ENCODE data around the gene SAMD5. TPM values are rescaled to one million over a fixed set of nuclear protein-coding genes. Genes with fewer than 3 reads are reported as not detected.

SAMD5 gene
- total RNA-seq, 4 donors from 2014 or later = 0.84 to 3.3 (median 2.3) TPM

DNA sequence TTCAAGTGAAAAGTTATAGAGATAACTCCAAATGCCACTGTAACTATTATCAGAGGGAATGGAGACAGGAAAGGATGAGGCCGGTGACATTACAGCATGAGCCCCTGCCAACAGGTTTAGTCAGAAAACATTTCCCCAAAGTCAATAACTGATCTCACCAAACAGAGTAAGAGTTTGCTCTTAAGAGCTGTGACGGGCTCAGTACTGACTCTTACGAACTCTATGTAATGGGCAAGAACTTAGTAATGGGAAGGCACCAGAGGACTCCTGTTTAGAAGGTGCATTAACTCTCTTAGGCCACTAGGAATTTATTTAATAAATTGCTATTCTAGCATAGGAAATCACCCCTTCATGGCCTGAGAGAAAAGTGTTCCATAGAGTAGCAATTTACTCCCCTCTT, 76.8 kb downstream of the SAMD5 start:
- no peak for DNase-seq (ENCODE audit: low spot score in 2 of 2)
- H3K27ac ChIP-seq = no peak overlapping the region
- peaks cover 0 to 14% (median 0%) of the 10 kb centered on the region in 4 donors for H3K4me1 ChIP-seq
- H3K4me3 ChIP-seq = no peak overlapping the region
- no peaks in the 10 kb centered on the region for H3K9me3 ChIP-seq
- WGBS, 2 donors = 83 to 99% methylated on average over 3 of the region's 3 CpGs
- TF ChIP-seq EP300 (IDR thresholded peaks at IDR 0.05) = no peak
- no peak for TF ChIP-seq CTCF (IDR thresholded peaks at IDR 0.05)
- no peak for TF ChIP-seq POLR2A (IDR thresholded peaks at IDR 0.05)
- H3K27me3 ChIP-seq = no peaks in the 10 kb centered on the region
- H3K36me3 ChIP-seq = no peaks in the 10 kb centered on the region

DNA sequence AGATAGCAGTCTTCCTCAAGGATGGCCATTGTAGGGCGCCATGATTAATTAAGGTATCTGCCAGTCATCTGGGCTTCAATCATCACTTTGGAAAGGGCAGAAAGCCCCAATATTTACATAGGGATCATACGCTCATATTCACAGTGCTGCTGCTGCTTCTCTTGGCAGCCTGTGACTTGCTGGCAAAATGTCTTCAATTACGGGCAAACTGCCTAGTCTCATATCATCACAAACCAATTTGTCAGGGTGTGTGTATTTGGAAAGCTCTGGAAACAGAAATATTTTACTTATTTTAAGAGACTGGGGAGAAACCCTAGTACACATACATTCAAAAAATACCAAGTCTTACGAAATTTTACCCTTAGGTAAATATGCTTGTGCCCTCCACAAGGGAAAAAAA, 77.6 kb downstream of the SAMD5 start:
- WGBS, 2 donors = 32 to 36% methylated on average over 4 of the region's 4 CpGs
- no peak overlapping the region for H3K27ac ChIP-seq
- TF ChIP-seq EP300 (IDR thresholded peaks at IDR 0.05) (no peak), CTCF (IDR thresholded peaks at IDR 0.05) (no peak), POLR2A (IDR thresholded peaks at IDR 0.05) (no peak)
- peak in 1 of 2 donors; percentile 15 for DNase-seq (ENCODE audit: low spot score in 2 of 2)
- H3K4me1 ChIP-seq = peaks cover 0 to 12% (median 0%) of the 10 kb centered on the region in 4 donors
- H3K4me3 ChIP-seq = no peak overlapping the region
- no peaks in the 10 kb centered on the region for H3K36me3 ChIP-seq
- no peaks in the 10 kb centered on the region for H3K9me3 ChIP-seq
- no peaks in the 10 kb centered on the region for H3K27me3 ChIP-seq

DNA sequence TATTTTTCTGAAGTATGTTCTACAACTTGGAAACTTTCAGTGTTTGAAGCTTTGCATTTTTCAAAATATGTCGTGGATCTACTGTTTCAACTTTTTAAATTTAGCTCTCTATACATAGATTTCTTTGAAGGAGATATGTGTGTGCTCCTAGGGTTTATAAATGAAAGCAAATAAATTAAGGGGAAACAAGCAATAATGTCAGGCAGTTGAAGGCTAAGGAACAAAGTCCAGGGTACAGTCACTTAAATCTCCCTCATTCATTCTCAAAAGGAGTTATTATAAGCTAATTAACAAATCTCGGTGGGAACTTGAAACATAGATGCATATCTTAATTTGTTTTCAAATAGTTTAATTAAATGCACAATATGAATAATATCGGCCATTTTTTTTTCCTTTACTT, 79.4 kb downstream of the SAMD5 start:
- H3K4me1 ChIP-seq = peaks cover 0 to 7% (median 0%) of the 10 kb centered on the region in 4 donors
- no peaks in the 10 kb centered on the region for H3K9me3 ChIP-seq
- H3K27ac ChIP-seq = no peak overlapping the region
- no peaks in the 10 kb centered on the region for H3K27me3 ChIP-seq
- H3K36me3 ChIP-seq = no peaks in the 10 kb centered on the region
- 92% methylated on average over 3 of the region's 3 CpGs for WGBS, 2 donors
- H3K4me3 ChIP-seq = no peak overlapping the region
- no peak for DNase-seq (ENCODE audit: low spot score in 2 of 2)
- TF ChIP-seq POLR2A (IDR thresholded peaks at IDR 0.05) (no peak), CTCF (IDR thresholded peaks at IDR 0.05) (no peak), EP300 (IDR thresholded peaks at IDR 0.05) (no peak)

DNA sequence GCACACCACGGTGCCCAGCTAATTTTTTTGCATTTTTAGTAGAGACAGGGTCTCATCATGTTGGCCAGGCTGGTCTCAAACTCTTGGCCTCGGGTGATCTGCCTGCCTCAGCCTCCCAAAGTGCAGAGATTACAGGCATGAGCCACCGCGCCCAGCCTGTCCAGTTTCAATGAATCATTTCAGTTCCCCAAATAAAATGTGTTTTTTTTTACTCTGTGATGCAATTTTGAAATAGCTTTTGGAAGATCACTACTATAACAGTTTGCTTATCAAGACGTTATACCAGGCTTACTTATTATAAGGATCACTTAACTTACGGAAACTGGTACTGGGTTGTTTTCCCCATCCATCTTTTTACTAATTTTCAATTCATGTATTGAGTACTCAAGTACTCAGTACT, 80.0 kb downstream of the SAMD5 start:
- H3K36me3 ChIP-seq = no peaks in the 10 kb centered on the region

DNA sequence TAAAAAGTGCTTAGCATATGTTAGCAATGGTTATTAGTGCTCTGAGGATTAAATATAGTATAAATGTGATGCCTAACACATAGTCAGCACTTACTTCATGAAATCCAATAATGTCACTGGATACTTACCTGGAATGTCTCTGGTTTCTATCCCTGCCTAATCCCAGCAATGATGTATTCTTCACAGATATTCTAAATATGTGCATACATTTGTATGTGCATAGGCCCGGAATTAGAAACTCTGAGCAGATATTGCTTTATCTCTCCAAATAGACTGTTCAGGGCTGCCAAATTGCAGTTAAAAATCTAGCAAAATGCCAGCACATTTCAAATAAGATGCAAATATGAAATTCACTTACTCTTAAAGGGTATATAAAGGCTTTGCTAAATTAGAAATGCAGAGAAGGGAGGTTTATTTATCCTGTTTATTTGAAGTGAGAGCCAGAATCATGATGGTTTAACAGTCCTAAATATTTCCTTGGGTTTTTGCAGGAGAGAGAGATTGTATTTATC, 81.3 kb downstream of the SAMD5 start:
- H3K4me3 ChIP-seq = no peak overlapping the region
- no peaks in the 10 kb centered on the region for H3K9me3 ChIP-seq
- H3K4me1 ChIP-seq = peaks cover 0 to 7% (median 0%) of the 10 kb centered on the region in 4 donors
- H3K27me3 ChIP-seq = no peaks in the 10 kb centered on the region
- H3K27ac ChIP-seq = no peak overlapping the region
- no peak for DNase-seq (ENCODE audit: low spot score in 2 of 2)
- 0 to 76% methylated on average over 1 of the region's 1 CpG for WGBS, 2 donors
- H3K36me3 ChIP-seq = no peaks in the 10 kb centered on the region
- TF ChIP-seq CTCF (IDR thresholded peaks at IDR 0.05) = no peak
- TF ChIP-seq POLR2A (IDR thresholded peaks at IDR 0.05) = no peak
- no peak for TF ChIP-seq EP300 (IDR thresholded peaks at IDR 0.05)

More for the DNA sequence above, 80.0 kb downstream of the SAMD5 start:
- no peak for DNase-seq (ENCODE audit: low spot score in 2 of 2)
- Histone ChIP-seq H3K27ac (no peak overlapping the region), H3K9me3 (no peaks in the 10 kb centered on the region), H3K27me3 (no peaks in the 10 kb centered on the region), H3K4me3 (no peak overlapping the region), H3K4me1 (peaks cover 0 to 7% (median 0%) of the 10 kb centered on the region in 4 donors)
- WGBS, 2 donors = 90 to 91% methylated on average over 6 of the region's 6 CpGs
- no peak for TF ChIP-seq POLR2A (IDR thresholded peaks at IDR 0.05)
- TF ChIP-seq CTCF (IDR thresholded peaks at IDR 0.05) = no peak
- no peak for TF ChIP-seq EP300 (IDR thresholded peaks at IDR 0.05)
